Activated T-cell treated with anti-CD3 and anti-CD28 coated beads for 24 hours (primary cell): ENCODE results near the gene COL18A1.

ENCODE experiments used
- DNase-seq: peaks from one replicate; pipeline ENCODE4 v3.0.0-alpha.2; 2020; ENCODE audit warnings: low read depth

The COL18A1 gene

DNA sequence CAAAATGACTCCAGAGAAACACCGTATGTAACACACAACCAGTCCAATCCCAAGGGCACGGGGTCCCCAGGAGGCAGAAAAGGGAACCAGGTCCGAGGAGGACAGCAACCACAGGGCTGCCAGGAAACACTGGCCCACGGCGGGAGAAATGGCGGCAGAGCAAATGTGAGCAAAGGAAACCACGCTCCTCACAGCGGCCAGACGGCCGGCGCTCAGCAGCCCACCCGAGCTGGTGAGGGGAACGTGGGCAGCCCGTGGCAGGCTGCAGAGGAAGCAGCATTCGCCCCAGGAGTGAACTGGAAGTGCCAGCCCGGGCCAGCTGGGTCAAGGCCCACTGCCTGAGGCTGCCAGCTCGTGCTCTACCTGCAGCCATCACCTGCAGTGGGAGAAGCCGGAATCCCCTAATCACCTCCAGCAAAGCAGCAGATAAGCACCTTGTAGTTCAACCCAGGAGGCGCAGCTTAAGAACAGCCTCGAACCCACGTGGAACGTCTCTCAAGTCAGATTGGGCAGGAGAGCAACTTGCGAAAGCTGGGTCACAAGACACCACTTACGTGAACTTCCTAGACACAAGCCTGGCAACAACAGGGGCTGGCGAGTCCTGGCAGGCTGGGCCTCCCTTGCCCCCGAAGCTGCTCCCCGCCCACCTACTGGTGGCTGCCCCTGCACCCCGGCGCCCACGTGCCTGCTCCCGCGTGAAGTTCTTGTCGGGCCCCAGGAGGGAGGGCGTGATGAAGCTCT is 130.5 kb downstream of the COL18A1 start:
- no peak for DNase-seq

DNA sequence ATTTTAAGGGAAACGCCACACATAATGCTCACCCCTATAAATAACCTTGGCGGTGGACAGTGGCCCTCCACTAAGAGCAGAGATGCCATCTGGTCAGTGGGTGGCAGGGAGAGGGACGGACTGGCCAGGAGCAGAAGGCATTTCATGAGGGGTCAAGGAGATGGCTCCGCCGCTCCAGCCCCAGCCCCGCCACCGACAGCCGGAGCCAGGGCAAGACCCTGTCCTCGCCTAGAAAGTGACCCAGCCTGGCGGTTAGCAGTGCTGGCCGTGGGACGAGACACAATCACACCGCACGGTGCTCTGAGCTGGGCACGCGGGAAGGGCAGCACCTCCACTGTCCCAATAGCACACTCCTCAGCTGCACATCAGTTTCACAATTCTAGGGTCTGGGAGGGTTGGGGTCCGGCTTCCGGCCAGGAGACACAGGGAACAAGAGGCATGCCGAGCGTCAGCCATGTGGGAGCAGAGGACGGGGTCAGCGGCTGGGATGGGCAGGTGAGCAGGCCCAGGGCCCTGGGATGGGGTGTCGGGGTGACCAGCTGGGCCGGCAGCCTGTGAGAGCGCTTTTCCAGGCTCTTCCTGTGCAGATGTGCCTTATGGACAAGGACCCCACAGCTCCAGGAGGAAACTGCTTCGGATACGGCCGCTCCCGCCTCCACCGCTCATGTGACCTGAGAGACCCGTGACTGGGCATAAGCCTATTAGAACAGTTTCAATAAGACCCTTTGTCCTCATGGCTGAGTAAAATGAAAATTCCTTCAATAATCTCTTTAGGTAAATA is 131.5 kb downstream of the COL18A1 start:
- no peak for DNase-seq

DNA sequence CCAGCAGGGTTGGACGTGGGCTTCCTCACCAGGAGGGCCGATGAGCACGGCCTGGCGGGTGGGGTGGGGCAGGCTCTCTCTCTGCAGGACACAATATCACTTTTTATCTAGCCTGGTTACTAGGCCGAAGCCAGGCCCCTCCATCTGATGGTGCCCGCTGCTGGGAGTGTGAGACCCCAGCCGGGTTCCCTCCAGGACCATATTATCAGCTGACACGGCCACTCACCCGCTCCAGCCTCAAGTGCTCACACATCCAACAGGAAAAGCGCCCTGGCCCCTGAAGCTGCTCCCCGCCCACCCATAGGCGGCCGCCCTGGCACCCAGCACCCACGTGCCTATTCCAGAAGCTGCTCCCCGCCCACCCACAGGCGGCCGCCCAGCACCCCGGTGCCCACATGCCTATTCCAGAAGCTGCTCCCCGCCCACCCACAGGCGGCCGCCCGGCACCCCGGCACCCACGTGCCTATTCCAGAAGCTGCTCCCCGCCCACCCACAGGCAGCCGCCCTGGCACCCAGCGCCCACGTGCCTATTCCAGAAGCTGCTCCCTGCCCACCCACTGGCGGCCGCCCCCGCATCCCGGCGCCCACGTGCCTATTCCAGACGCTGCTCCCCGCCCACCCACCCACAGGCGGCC is 132.3 kb downstream of the COL18A1 start:
- no peak for DNase-seq

DNA sequence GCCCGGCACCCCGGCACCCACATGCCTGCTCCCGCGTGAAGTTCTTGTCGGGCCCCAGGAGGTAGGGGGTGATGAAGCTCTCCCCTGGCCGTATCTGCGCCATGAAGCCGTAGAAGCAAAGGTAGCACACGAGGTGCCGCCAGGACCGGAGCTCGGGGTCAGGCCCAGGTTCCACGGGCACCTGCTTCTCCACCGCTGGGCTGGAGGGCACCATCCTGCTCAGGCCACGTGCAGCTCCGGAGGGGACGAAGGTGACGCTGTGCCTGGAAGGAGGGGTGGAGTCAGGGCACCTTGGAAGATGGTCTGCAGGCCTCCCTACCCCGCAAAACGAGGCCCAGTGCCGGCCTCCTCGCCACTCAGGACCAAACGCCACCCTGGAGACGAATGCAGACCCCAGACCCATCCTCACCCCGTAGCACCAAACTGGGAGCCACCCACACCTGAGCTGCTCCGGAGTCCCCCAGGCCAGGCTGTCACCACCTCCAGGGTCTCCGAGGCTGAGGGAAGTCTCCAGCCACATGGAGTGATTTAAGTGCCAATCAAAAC is 132.9 kb downstream of the COL18A1 start:
- DNase-seq: no peak

DNA sequence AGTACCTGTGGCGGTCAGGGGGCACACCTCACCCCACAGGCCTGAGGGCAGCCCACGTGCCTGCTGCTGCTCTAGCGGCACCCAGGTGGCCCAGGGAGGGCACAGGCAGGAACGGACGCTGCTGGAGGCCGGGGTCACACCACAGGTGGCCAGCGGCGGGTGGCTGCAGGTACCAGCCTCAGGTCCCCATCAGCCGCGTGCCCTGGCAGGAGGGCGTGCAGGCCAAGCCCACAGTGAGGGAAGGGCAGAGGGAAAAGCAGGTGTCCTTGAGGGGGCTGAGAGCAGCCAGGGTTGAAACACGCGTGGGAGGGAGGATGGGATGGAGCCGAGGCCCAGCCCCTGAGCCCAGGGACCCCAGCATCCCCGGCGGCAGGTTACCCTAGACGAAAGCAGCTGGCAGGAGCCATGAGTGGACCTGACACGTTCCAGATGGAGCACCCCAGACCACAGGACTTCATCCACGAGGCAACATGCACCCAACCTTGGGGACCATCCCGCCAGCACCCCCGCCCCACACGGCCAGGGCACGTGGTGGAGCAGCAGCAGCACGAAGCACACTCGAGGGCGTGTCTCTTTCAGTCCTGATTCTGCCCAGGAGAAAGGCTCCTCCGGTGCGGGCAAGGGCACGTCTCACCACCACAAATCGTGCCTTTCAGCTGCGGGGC is 133.5 kb downstream of the COL18A1 start:
- no peak for DNase-seq

DNA sequence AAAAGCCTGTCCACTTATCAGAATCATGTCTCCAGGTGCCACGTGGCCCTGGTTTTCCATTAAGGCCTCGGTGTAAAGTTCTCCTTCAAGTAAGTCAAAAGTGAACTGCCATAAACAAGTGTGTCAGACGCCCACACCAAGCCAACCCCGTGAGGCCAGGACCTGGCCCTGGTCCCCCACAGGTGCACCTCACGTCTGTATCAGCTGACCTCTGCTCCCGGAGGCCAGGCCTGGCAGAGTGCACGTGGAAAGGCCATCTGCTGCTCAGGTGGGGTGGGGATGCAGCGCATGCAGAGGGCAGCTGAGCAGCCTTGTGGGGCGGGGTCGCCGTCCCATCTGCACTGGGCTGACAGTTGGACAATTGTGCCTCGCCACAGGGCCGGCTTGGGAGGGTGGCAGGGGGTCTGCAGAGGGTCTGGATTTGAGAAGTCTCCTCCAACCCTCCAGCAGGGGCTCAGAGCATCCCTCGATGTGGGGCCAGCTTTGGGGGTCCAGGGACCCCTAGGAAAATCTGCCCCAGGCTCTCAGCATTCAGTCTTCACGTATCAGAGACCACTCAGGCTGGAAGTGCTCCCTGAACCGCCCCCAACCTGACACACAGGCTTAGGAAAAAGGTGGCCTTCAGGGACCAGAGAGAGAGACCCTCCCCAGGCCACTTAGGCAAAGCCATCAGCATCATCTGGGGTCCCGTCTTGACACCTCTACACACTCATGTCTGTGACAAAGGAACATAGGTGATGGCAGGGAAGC is 134.3 kb downstream of the COL18A1 start:
- DNase-seq: no peak

DNA sequence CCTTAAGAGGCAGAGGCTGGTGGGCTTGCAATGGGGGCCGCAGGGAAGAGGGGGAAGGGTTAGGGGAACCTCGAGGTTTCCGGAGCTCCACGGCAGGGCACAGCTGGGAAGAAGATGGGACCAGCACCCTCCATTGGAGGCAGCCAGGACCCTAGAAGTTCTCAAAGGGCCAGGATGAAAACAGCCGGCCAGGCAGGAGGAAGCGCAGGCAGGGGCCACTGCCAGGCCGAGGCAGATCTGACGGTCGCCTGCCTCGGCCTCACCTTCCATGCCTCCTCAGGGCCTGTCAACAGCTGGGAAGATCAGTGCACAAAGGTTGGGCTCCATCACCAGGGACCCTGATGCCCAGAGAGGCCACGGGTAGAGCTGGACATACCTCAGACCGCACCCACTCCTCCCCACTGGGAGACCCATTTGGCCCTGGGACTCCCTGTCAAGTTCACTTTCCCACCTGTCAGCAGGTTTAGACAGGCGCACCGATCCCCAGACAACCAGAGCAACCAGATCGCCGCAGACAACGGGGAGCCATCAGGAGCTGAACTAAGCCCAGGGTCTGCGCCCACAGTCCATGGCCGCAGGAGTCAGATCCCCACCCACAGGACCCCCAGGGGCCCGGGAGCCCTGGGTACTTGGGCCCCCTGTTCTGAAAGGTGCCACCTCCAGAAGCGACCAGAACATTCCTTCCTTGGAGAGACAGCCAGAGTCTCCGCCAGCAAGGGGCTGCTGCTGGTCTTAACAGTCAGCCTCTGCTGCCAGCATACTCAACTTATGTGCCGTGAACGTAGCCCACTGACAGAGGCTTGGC is 135.0 kb downstream of the COL18A1 start:
- DNase-seq: no peak

DNA sequence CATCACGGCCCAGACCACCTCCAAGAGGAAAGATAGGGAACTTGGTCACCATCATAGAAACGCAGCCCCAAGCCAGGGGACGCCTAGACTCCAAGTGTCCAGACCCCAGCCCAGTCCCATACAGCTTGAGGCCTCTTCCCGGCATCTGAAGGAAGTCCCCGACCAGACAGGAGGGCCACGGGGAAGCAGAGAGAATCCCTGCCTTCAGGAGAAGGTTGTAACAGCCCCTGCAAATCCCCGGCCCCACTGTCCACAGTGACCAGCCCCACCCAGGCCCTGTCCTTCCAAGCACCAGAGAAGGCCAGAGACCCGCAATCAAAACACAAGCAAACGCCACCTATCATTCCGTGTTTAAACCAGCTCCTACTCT is 135.6 kb downstream of the COL18A1 start:
- DNase-seq: no peak

DNA sequence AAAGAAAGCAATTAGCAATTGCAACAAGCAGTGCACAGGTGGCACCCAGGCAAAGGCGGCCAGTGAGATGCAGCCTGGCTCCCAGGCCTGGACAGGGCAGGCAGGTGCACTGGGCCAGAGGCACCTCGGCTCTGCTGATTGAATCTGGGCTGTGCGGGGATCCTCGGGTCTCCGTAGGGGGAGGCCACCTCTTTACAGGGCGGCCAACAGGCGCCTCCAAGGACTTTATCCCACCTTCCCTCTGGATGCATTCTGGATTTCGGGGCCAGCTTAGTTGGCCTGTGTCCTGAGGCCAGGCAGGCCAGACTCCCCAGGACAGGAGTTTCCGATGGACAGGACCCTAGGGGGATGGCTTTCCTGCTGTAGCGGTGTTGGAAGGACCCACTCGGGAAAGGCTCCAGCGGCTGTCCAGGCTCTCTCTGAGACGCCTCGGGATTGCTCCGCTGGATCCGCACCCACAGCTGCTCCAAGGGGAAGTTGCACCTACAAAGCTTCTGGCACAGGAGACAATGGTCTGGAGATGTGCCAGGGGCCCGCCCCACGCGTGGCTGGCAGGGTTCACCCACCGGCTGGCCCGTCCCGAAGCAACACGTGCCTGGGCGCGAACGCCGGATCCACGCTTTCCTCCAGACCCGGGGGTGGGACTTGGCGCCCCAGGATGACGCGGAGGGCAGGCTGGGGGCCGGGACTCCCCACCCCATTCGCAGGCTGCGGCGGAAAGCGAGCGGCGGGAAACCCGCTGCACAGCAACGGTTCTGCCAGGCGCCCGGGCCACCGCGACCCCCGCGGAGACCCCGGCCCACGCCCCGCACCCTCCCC is 136.5 kb downstream of the COL18A1 start:
- peak; percentile 83 for DNase-seq

DNA sequence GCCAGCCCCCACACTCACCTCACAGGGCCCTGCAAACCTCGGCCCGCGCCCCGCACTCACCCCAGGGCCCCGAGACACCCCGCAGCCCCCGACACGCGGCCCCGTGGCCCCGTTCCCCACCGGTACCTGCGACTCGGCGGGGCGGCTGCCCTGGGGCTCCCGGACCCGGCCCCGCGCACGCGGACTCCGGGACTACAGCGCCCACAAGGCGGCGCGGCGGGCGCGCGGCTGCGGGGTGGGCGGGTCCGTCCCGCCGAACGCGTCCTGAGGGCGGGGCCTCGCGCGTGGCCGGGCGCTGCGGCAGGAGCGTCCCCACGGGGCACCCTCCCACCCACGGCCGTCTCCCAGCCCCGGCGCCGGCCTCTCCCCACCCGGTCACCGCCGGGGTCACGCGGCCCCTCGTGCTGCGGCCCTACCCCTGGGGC is 137.3 kb downstream of the COL18A1 start, which contains the start of gene SLC19A1:
Gene SLC19A1, minus strand, starts transcription at position 199 of the 425 bp plus-strand sequence. CDS start 4,481 bp downstream, outside the sequence.
- peak; percentile 73 for DNase-seq

DNA sequence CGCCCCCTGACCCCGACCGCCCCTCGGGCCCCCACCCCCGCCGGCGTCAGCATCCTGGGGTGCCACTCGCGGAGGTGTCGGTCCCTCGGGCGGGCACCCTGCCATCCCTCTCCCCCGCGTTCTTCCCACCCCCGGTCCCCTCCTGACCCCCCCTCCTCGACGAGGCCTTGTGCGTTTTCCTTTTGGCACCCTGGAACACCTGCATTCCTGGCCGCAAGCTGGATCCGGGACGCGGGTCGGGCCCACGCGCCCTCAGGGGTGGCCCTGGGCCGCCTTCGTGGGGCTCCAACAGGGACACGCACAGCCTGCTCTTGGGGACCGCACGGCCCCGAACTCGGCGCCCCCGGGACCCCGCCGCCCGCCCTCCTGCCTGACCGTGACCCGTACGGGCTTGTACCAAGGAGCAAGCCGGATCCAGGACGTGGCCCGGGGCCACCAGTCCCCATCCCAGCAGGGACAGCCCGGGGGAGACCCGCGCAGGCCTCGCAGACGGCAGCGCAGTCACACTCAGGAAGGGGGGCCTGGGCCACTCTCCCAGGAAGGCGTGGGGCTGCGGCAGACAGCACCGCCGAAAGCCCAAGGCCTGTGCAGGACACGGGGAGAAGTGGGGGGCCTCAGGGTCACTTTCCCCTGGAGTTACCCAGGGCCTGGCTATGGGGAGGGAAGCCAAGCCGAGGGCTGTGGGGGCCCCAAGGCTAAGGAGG is 137.9 kb downstream of the COL18A1 start:
- DNase-seq: no peak

DNA sequence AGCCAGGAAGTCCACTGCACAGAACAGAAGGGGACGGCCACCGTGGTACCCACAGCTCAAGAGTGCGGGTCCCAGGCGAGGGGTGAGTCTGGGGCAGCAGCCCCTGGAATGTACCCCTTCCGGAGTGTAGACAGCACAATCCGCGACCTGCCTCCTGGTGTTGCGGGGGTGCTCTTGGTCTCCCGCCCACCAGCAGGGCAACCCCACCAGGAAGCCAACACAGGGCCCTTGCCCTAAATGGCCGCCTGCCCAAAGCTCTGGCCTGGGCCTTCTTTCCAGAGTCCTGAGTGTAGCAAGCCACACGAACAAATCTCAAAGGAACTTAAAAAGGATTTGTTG is 138.4 kb downstream of the COL18A1 start:
- no peak for DNase-seq

DNA sequence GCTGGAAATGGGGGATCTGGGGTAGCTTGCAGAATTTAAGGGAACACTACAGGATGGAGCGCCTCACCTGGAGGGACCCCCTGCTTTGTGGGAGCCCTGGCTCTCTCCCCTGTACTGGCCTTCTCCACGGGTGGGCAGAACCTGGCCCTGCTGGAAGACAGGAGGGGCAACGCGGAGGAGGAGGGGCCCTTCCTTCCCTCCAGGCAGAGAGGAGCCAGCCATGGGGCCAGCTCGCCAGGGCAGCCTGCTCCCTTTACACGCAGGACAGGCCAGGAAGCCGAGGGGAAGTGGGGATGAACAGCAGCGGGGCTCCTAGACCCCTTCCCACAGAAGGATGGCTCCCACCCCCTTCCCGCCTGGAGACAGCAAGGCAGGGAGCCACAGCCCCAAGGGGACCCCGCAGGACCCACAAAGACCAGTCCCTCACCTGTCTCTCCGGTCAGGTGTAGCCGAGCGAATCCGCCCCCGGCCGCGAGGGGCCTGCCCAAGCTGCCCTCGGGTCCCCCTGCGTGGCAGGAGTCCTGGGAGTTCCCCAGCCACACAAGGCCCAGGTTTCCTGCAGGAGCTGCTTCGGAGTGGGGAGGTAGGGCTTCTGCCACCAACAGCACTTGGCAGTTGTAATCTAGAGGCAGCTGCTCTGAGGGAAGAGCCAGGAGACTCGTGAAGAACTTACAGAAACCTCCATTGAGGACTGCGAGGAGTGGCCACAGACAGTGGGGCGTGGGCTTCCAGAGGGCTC is 138.9 kb downstream of the COL18A1 start:
- no peak for DNase-seq

DNA sequence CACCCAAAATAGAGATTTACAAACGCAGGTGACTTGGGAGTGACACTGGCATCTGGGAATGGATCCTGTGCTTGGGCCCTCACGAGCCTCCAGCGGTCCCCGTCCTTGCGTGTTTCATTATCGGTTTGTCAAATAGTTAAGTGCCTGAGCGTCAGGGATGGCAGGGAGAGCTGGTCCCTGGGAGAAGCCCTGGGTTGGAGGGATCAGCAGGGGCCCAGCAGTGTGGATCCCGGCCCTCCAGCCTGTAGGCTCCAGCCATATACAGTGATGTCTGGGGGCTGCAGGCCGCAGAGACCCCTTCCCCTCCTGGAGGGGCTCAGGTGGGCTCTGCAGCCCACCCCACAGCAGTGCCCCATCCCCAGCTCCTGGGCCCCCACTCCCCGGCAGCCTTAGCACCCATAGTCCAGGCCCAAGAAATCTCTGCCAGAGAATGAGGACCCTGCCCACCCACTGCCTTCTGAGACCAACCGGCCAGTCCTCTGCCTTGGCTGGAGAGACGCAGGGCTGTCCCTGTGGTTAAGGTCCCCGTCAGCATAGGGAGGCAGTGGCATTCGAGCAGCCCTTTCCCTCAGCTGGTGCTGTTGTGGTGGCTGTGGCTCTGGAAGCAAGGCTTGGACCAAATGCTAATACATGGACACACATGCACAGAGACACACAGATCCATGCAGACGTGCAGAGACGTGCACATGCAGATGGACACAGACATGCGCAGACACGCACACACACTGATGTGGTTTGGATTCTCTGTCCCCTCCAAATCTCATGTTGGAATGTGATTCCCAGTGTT is 139.7 kb downstream of the COL18A1 start:
- DNase-seq: no peak

DNA sequence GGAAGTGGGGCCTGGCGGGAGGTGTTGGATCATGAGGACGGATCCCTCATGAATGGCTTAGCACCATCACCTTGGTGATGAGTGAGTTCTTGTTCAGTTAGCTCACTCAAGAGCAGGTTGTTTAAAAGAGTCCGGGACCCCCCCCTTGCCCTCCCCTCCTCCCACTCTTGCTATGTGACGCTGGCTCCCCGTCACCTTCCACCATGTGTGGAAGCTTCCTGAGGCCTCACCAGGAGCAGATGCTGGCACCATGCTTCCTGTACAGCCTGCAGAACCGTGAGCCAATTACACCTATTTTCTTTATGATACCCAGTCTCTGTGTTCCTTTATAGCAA is 140.2 kb downstream of the COL18A1 start:
- DNase-seq: no peak

DNA sequence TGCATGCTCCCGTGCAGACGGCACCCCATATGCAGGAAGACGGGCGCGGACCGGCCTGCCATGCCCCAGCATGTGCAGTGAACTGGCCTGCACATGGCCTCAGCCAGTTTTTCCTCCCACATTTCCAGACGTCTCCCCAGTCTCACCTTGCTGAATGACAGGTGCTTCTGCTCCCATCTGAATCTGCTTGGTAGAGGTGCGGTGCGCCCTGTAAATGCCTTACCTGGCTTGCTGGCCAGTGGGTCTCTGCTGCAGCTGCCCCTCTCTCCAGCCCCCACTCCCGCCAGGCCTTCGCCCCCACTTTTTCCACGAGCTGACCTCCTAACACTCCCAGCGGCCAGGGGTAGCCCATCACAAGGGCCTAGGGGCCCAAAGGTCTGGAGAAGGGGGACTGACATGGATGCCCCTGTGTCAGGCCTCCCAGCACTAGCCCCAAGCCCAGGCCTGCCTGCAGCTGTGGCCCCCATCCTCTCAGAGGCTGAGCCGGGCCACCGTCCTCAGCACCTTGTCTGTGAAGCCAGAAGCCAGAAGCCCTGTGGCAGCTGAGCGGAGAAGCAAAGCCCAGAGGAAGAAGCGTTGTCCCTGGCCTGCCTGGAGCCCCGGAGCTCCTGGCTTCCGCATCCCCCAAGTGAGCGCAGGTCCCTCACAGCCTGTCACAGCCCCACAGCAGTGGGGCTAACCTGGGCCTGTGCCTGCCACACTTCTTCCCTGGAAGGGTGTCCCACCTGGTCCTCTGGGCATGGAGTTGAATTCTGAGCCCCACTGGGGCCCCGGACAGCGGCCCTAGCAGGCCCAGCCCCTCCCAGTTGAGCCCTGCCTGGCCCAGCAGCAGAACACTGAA is 140.9 kb downstream of the COL18A1 start:
- no peak for DNase-seq
